Lung (tissue), 12 donors: Measurements from ENCODE around the gene TCEA3. TPM values are rescaled to one million over a fixed set of nuclear protein-coding genes. Genes with fewer than 3 reads are reported as not detected.
A peak's percentile ranks its signal among the peaks of the same experiment; 100 is the strongest.

Source experiments
- ATAC-seq: fragments of 200-7000 bp; cut with Tn5 transposase; one replicate; pipeline ENCODE4 v1.9.1; 2020; ENCODE audit warnings: moderate number of reproducible peaks; ENCODE audit not compliant: insufficient read depth, low FRiP score
- DNase-seq, 3 donors: peaks; one replicate each; pipeline ENCODE4 v3.0.0-alpha.2; 2013 to 2017
- H3K27ac ChIP-seq, 2 donors: one replicate each; pipeline ENCODE4 v1.5.1; 2013; ENCODE audit warnings: mild to moderate bottlenecking in 2 of 2, moderate library complexity in 2 of 2, control low read depth in 1 of 2, inconsistent platforms in 1 of 2, low read depth in 1 of 2, low read length in 1 of 2
- H3K27me3 ChIP-seq, 3 donors: one replicate each; pipeline ENCODE4 v1.5.1; 2013; ENCODE audit warnings: low read length in 2 of 3; ENCODE audit not compliant: control insufficient read depth in 3 of 3, insufficient read depth in 3 of 3
- H3K36me3 ChIP-seq, 4 donors: one replicate each; pipeline ENCODE4 v1.5.1; 2013; ENCODE audit warnings: low read length in 4 of 4, mild to moderate bottlenecking in 1 of 4, moderate library complexity in 1 of 4; ENCODE audit not compliant: control insufficient read depth in 4 of 4, insufficient read depth in 4 of 4
- H3K4me1 ChIP-seq, 5 donors: one replicate each; pipeline ENCODE4 v1.5.1; 2013; ENCODE audit warnings: low read length in 5 of 5, mild to moderate bottlenecking in 2 of 5, moderate library complexity in 1 of 5; ENCODE audit not compliant: control insufficient read depth in 5 of 5, insufficient read depth in 5 of 5
- H3K4me3 ChIP-seq: one replicate; pipeline ENCODE4 v1.5.1; 2013; ENCODE audit warnings: mild to moderate bottlenecking, control low read depth, moderate library complexity
- H3K9ac ChIP-seq, 2 donors: one replicate each; pipeline ENCODE4 v1.5.1; 2013; ENCODE audit warnings: low read length in 2 of 2, control low read depth in 1 of 2; ENCODE audit not compliant: insufficient read depth in 1 of 2
- H3K9me3 ChIP-seq, 4 donors: one replicate each; pipeline ENCODE4 v1.5.1; 2013; ENCODE audit warnings: low read length in 3 of 4, mild to moderate bottlenecking in 1 of 4, moderate library complexity in 1 of 4; ENCODE audit not compliant: control insufficient read depth in 4 of 4, insufficient read depth in 3 of 4
- WGBS, 2 donors: extraction: QIAGEN DNeasy Blood & Tissue Kit; methylation state at CpG; one replicate each; pipeline ENCODE4 v1.1.7; 2013; 5-methylcytosine and 5-hydroxymethylcytosine counted together
- polyA plus RNA-seq, 2 donors: library from polyadenylated mRNA; stranded (reverse); fragments of 200-250 nt; gene quantifications; one replicate each; pipeline ENCODE4 v1.2.1, GENCODE V29; 2013
- total RNA-seq, 2 donors: library from RNA; depleted of rRNA in 1 of 2; stranded (reverse); fragments of >200 nt in 1 of 2; gene quantifications; one replicate each; pipeline ENCODE4 v1.2.1, GENCODE V29; 2014 to 2021
- TF ChIP-seq, protein P1 (sequence below): IDR thresholded peaks from 2 replicates; pipeline ENCODE4 v1.5.1; 2012; ENCODE audit warnings: mild to moderate bottlenecking; ENCODE audit errors: control extremely low read depth, extremely low read depth
- donor health status: control.
- donor health status: control.
- donor health status: Bipolar disorder and iron deficiency.
- donor health status: healthy.
- donor health status: DM: yes; HTN: yes; CAD: no.

The TCEA3 gene
- total and polyA plus RNA-seq, 4 donors = 10.3 to 37.5 (median 29.9) TPM

DNA sequence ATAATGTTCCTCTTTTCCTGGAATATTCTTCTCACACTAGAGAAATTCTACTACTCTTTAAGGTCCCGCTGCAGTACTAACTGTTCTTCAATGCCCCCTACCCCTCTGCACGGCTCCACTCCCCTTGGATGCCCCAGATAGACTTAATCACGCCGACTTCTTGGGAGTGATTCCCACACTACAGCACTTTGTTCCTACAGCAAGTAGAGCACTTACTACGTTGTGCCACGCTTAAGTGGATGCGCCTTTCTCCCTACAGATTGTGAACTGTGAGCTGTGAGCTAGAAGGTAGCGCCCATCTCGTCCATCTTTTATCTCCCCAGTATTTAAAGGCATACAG is 57.1 kb downstream of the TCEA3 start:
- Histone ChIP-seq H3K9me3 (peaks cover 8 to 20% (median 11%) of the 10 kb centered on the region in 4 donors), H3K4me3 (peak overlapping the region; percentile 48), H3K36me3 (peaks cover 6 to 53% (median 27%) of the 10 kb centered on the region in 4 donors), H3K27ac (peak overlapping the region; percentile 69 to 83), H3K27me3 (no peaks in the 10 kb centered on the region), H3K9ac (peak overlapping the region in 1 of 2 donors; percentile 58), H3K4me1 (peaks cover 12 to 28% (median 17%) of the 10 kb centered on the region in 5 donors)
- WGBS, 2 donors = 57 to 72% methylated on average over 9 of the region's 9 CpGs
- DNase-seq (no peak), ATAC-seq (no peak)
- TF ChIP-seq, protein P1, sequence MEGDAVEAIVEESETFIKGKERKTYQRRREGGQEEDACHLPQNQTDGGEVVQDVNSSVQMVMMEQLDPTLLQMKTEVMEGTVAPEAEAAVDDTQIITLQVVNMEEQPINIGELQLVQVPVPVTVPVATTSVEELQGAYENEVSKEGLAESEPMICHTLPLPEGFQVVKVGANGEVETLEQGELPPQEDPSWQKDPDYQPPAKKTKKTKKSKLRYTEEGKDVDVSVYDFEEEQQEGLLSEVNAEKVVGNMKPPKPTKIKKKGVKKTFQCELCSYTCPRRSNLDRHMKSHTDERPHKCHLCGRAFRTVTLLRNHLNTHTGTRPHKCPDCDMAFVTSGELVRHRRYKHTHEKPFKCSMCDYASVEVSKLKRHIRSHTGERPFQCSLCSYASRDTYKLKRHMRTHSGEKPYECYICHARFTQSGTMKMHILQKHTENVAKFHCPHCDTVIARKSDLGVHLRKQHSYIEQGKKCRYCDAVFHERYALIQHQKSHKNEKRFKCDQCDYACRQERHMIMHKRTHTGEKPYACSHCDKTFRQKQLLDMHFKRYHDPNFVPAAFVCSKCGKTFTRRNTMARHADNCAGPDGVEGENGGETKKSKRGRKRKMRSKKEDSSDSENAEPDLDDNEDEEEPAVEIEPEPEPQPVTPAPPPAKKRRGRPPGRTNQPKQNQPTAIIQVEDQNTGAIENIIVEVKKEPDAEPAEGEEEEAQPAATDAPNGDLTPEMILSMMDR = no peak

- Histone ChIP-seq H3K4me1 (peaks cover 9 to 23% (median 15%) of the 10 kb centered on the region in 5 donors), H3K9ac (no peak overlapping the region), H3K9me3 (peaks cover 14 to 28% (median 19%) of the 10 kb centered on the region in 4 donors), H3K27ac (no peak overlapping the region), H3K36me3 (peaks cover 12 to 59% (median 36%) of the 10 kb centered on the region in 4 donors), H3K27me3 (no peaks in the 10 kb centered on the region), H3K4me3 (no peak overlapping the region)
- no peak for ATAC-seq
- no peak for DNase-seq
- TF ChIP-seq, protein P1 = no peak
- WGBS, 2 donors = 80 to 90% methylated on average over 5 of the region's 5 CpGs
These were observed 58.0 kb downstream of the TCEA3 start for GRCh38 chr1:23366598-23366997.

- H3K36me3 ChIP-seq = peaks cover 12 to 63% (median 40%) of the 10 kb centered on the region in 4 donors
- ATAC-seq (no peak), DNase-seq (no peak)
- WGBS, 2 donors = 90 to 91% methylated on average over 2 of the region's 2 CpGs
- H3K4me3 ChIP-seq = no peak overlapping the region
- no peak overlapping the region for H3K9ac ChIP-seq
- H3K9me3 ChIP-seq = peaks cover 17 to 32% (median 23%) of the 10 kb centered on the region in 4 donors
- H3K27me3 ChIP-seq = no peaks in the 10 kb centered on the region
- TF ChIP-seq, protein P1 = no peak
- peaks cover 8 to 19% (median 12%) of the 10 kb centered on the region in 5 donors for H3K4me1 ChIP-seq
- no peak overlapping the region for H3K27ac ChIP-seq
These were observed 58.4 kb downstream of the TCEA3 start for GRCh38 chr1:23366146-23366545.

DNA sequence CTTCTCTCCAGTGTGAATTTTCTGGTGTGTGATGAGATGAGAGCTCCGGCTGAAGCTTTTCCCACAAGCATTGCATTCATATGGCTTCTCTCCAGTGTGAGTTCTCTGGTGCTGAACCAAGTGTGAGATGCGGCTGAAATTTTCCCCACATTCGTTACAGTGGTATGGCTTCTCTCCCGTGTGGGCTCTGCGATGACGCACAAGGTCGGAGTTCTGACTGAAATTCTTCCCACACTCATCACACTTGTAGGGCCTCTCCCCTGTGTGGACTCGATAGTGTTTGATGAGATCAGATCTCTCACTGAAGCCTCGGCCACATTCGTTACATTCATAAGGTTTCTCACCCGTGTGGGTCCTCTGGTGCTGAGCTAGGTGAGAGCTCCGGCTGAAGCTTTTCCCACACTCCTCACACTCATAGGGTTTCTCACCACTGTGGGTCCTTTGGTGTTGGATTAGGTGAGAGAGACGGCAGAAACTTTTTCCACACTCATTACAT is 62.3 kb downstream of the TCEA3 start:
- DNase-seq (no peak), ATAC-seq (no peak)
- TF ChIP-seq, protein P1 = no peak
- peaks cover 15 to 74% (median 57%) of the 10 kb centered on the region in 4 donors for H3K36me3 ChIP-seq
- 97 to 98% methylated on average over 13 of the region's 13 CpGs for WGBS, 2 donors
- H3K27ac ChIP-seq = no peak overlapping the region
- H3K9ac ChIP-seq = no peak overlapping the region
- H3K4me3 ChIP-seq = no peak overlapping the region
- H3K27me3 ChIP-seq = no peaks in the 10 kb centered on the region
- peaks cover 0 to 2% (median 0%) of the 10 kb centered on the region in 5 donors for H3K4me1 ChIP-seq
- peaks cover 21 to 43% (median 32%) of the 10 kb centered on the region in 4 donors for H3K9me3 ChIP-seq
